ENCODE measurements around the gene SEPTIN8.

DNA sequence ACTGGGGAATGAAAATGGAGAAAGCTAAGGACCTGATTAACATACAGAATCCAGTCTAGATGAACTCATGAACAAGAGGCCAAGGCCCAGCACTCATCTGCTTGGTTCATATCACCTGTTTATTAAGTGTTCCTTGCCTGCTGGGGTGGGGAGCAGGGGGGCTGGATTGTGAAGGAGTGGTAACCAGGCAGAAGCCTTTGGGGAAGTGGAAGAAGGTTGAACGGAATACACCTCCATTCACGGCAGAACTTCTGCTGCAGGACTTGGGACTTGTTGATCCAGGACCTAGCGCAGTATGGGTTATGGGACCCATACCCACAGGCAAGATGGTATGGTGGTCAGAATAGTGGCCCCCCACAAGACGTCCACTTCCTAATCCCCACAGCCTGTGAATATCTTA, 8.8 kb upstream of the SEPTIN8 start:
- TF ChIP-seq, protein P1, sequence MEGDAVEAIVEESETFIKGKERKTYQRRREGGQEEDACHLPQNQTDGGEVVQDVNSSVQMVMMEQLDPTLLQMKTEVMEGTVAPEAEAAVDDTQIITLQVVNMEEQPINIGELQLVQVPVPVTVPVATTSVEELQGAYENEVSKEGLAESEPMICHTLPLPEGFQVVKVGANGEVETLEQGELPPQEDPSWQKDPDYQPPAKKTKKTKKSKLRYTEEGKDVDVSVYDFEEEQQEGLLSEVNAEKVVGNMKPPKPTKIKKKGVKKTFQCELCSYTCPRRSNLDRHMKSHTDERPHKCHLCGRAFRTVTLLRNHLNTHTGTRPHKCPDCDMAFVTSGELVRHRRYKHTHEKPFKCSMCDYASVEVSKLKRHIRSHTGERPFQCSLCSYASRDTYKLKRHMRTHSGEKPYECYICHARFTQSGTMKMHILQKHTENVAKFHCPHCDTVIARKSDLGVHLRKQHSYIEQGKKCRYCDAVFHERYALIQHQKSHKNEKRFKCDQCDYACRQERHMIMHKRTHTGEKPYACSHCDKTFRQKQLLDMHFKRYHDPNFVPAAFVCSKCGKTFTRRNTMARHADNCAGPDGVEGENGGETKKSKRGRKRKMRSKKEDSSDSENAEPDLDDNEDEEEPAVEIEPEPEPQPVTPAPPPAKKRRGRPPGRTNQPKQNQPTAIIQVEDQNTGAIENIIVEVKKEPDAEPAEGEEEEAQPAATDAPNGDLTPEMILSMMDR (IDR thresholded peaks at IDR 0.05) = no peak
- no peak for TF ChIP-seq POLR2AphosphoS5 (IDR thresholded peaks at IDR 0.05)
- TF ChIP-seq POLR2A (IDR thresholded peaks at IDR 0.05) = no peak
- no peak for TF ChIP-seq EP300 (IDR thresholded peaks at IDR 0.05)
